ENCODE measurements around the gene IL20RB. TPM values are rescaled to one million over a fixed set of nuclear protein-coding genes. Genes with fewer than 3 reads are reported as not detected.

IL20RB gene, protein sequence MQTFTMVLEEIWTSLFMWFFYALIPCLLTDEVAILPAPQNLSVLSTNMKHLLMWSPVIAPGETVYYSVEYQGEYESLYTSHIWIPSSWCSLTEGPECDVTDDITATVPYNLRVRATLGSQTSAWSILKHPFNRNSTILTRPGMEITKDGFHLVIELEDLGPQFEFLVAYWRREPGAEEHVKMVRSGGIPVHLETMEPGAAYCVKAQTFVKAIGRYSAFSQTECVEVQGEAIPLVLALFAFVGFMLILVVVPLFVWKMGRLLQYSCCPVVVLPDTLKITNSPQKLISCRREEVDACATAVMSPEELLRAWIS
- 0.42 and 0.53 TPM in 2 replicates for total RNA-seq

DNA sequence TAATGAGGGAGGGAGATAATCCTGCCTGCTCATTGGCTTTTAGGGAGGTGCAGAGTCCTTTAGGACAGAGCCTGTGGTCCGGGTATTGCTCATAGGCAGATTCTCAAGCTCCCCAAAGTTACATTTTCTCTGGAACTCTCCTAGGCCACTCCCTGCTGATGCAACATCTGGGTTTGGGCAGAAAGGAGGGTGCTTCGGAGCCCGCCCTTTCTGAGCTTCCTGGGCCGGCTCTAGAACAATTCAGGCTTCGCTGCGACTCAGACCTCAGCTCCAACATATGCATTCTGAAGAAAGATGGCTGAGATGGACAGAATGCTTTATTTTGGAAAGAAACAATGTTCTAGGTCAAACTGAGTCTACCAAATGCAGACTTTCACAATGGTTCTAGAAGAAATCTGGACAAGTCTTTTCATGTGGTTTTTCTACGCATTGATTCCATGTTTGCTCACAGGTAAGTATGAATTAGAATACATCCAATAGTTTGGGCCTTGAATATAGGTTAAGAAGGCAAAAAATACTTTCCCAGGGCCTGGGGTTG, at the start of gene IL20RB:
Gene IL20RB (plus strand): TSS at position 233 of the 538 bp plus-strand sequence. CDS start 131 bp downstream, at position 364.
- no peak for DNase-seq (ENCODE audit: low read depth, low spot score)

DNA sequence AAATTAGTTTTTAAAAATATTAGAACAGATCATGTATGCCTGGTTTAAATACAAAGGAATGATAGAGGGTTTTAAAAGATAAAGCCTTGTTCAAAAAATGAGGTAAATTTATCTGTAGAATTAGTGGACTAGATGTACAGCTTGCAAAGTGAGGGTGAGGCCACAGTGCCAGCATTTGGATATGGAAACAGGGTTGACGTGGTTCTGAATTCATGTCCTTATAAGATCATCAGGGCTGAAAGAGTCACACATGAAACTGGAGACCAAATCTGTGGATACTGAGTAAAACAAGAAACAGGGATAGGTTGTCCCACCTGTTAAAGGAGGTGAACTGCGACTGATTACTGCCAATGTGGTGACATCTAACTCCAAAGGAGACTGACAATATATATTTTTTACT, 49.5 kb upstream of the IL20RB start:
- no peak for DNase-seq (ENCODE audit: low read depth, low spot score)

DNA sequence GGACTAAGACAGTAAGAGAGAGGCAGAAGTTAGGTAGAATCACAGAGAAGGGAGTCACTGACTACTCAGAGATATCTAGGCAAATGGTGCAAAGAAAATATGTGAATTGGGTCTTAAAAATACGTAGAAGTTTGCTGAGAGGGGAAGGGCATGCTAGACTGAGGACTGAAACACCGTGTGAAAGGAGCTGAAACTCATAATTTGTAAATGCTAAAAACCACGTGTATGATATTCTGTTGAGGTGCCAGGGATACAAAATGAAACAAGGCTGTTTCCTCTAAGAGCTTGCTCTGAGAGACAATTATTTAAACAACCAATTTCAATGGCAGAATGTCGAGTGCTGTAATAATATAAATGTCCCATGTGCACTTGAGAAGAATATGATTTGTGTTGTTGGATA, 48.6 kb upstream of the IL20RB start:
- DNase-seq (ENCODE audit: low read depth, low spot score) = no peak

DNA sequence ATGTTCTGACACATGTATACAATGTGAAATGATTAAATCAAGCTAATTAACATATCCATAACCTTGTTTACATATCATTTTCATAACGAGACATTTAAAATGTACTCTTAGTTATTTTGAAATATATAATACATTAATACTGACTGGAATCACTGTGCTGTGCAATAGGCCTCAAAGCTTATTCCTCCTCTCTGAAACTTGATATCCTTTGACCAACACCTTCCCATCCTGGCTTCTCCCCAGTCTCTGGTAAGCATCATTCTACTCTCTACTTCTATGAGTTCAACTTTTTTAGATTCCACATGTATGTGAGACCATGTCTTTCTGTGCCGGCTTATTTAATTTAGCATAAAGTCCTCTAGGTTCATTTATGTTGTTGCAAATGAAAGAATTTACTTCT, 47.1 kb upstream of the IL20RB start:
- no peak for DNase-seq (ENCODE audit: low read depth, low spot score)

DNA sequence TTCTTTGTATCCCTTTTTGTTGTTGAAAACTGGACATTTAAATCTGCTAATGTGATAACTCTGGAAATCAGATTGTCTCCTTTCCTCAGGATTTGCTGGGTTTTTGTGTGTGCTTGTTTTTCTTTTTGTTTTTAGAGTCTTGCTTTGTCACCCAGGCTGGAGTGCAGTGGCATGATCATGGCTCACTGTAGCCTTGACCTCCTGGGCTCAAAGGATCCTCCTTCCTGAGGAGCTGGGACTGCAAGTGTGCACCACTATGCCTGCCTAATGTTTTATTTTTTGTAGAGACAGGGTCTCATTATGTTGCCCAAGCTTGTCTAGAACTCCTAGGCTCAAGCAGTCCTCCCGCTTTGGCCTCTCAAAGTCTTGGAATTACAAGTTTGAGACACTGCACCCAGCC, 44.6 kb upstream of the IL20RB start:
- DNase-seq (ENCODE audit: low read depth, low spot score) = no peak

DNA sequence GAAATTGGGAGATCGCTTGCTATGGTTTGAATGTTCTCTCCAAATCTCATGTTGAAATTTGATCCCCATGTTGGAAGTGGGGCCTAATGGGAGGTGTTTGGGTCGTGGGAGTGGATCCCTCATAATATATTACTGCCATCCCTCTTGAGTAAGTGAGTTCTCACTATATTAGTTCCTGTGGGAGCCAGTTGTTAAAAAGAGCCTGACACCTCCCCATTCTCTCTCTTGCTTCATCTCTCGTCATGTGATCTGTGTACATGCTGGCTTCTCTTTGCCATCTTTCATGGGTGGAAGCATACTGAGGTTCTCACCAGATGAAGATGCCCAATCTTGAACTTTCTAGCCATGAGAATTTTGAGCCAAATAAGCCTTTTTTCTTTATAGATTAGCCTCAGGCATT, 43.0 kb upstream of the IL20RB start:
- no peak for DNase-seq (ENCODE audit: low read depth, low spot score)

DNA sequence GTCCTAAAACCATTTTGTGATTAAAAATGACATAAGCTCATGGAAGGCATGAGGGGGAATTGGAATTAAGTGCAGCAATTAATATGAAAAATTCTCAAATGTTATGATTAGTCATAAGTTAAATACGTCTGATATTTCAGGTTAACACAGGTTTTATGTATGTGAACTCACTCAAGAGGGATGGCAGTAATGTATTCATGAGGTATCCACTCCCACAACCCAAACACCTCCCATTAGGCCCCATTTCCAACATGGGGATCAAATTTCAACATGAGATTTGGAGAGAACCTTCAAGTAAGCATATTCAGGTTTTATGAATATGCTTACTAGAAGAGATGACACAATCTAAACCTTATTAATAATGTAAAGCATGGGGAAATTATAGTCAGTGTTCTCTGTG, 41.6 kb upstream of the IL20RB start:
- no peak for DNase-seq (ENCODE audit: low read depth, low spot score)

DNA sequence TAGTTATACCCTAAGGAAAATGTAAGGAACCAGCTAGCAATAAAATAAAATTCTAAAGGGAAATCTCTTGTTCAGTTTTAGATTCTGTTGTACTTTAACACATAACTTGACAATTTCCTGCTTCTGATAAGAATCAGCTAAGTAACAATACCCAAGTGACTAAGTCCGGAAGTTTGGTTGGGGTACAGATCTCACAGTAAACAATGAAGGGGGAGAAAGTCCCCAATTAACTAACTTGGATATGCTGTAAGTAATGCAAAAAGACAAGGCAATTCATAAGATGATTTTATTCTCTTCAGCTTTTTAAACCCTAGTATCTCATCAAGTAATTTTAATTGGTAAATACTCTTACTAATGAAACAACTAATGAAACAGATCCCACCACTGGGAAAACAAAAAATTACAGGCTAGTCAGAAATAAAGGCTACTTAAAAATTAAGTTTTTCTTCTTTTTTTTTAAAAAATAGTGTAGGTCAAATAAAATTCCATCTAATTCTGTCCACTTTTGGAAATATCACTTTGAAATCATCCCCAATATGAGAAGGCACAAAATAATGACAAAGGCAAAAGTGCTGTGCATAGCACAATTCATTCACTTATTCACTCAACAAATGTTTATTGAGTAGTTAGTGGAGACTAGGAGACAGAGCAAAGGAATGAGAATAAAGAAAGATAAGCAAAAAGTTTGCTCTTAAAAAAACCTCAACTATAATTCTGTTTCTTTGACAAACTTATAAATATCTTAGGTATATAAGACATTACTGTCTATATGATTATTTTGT, 37.8 kb upstream of the IL20RB start:
- peak; percentile 78 for DNase-seq (ENCODE audit: low read depth, low spot score)

DNA sequence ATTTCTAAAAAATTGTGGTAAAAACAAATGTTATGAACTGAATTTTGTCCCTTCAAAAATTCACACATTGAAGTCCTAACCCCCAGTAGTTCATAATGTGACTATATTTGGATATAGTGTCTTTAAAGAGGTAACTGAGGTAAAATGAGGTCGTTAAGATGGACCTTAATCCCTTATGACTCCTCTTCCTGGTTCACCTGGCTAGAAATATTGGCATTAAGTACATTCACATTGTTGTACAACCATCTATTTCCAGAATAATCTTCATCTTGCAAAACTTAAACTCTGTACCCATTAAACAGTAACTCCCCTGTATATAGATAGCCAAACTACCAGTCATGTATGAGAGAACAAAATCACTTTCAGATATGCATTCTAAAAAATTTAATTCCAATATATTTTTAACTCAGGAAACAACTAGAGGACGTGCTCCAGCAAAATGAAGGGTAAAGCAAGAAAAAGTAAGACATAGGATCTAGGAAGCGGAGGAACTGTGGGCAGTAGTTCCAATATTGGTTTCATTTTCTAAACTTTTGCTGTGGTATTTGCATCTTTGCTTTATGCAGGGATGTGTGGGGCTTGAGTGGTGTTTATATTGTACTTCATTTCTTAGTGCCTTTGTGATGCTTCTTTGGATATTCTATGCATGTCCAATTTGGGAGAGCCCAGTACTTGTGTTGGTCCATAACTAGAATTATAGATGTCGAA, 36.7 kb upstream of the IL20RB start:
- DNase-seq (ENCODE audit: low read depth, low spot score) = no peak

DNA sequence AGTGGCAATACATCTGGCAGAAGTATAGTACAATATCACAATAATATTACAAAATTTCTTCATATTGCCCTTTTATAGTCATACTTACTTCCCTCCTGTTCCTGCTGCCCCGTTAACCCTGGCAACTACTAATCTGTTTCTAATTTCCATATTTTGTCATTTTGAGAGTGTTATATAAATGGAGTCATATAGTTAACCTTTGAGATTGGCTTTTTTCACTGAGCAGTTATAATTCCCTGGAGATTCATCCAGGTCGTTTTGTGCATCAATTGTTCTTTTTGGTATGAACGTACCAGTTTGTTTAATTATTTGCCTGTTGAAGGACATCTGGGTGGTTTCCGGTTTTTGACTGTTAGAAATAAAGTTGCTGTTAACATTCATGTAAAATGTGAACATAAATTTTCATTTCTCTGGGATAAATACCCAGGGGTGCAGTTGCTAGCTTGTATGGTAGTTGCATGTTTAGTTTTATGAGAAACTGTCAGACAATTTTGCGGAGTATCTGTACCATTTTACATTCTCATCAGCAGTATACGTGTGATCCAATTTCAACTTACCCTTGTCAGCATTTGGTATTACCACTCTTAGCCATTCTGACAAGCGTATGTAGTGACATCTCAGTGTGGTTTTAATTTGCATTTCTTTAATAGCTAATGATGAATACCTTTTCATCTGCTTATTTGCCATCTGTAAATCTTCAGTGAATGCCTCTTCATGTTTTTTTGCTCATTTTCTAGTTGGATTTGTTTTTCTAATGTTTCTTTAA, 32.2 kb upstream of the IL20RB start:
- DNase-seq (ENCODE audit: low read depth, low spot score) = no peak

DNA sequence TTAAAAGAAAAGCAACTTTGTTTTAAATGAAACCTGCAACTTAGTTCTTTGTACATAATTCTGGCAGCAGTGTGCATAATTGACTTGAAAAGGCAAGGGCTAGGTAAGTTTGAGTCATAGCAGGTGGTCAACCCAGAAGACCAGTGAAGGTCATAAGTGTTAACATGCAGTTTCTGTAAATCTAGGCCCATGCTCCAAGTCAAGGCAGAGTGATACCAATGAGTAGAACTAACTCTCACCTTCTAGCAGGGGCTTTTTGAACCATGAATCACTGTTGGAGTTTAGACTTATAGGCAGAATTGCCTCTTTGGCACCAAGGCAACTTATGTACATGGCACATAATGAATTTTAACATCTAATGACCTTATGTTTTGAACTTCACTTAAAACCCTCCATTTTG, 29.5 kb upstream of the IL20RB start:
- DNase-seq (ENCODE audit: low read depth, low spot score) = no peak

DNA sequence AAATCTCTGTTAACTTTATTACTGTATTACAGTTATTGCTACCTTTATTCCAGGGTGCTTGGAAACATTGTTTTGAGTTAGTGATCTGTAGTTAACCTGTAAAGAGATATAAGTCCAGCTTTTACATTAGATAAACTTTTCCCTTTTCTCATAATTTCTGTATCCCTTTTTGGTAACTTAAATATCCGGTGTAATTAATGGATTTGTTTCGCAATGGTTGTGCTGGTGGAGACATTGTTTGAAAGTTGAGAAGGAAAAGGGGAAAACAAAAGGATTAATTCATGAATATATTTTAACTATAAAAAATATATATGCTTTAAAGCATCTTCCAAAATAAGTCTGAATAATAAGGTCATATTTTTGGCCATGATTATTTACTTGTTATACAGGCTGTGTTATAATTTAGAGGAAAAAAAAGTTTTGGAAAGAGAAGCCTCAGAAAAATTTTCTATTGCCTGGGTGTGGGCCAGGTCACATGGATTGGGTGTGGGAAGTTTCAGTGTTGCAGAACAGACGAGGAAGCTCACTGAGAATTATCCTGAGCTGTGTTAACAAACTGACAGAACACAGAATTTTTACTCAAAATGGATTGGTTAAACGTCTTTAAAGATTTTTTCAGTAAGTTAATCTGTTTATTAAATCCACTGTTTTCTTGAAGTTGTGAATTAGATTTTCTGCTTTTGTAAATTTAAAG, 27.7 kb upstream of the IL20RB start:
- no peak for DNase-seq (ENCODE audit: low read depth, low spot score)

DNA sequence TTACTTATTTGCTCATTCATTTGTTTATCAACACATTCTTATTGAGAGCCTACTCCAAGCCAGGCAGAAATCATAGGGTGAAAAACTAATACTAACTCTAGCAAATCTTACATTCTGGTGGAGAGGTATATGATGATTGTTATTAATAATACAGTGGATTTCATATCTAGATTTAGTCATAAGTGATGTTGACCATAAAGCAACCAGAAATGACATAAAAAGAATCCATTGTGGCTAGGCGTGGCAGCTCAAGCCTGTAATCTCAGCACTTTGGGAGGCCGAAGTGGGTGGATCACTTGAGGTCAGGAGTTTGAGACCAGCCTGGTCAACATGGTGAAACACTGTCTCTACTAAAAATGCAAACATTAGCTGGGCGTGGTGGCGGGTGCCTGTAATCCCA, 26.2 kb upstream of the IL20RB start:
- no peak for DNase-seq (ENCODE audit: low read depth, low spot score)

DNA sequence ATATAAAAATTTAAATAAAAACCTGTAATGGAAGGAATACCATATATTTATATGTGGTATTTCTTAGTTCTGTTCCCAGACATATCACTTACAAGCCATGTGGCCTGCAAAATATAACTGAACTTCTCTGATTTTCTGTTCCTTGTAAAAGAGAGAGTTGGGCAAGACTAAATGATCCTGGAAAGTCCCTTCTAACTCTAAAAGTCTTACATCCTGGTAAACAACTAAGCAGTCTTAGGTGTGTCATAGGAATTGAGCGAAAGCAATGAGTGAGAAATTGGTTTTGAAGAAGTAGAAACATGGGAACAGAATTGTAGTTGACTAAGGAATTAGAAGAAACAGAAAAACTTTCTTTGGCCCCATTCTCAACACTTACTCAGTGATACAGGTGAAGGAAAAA, 25.3 kb upstream of the IL20RB start:
- no peak for DNase-seq (ENCODE audit: low read depth, low spot score)

DNA sequence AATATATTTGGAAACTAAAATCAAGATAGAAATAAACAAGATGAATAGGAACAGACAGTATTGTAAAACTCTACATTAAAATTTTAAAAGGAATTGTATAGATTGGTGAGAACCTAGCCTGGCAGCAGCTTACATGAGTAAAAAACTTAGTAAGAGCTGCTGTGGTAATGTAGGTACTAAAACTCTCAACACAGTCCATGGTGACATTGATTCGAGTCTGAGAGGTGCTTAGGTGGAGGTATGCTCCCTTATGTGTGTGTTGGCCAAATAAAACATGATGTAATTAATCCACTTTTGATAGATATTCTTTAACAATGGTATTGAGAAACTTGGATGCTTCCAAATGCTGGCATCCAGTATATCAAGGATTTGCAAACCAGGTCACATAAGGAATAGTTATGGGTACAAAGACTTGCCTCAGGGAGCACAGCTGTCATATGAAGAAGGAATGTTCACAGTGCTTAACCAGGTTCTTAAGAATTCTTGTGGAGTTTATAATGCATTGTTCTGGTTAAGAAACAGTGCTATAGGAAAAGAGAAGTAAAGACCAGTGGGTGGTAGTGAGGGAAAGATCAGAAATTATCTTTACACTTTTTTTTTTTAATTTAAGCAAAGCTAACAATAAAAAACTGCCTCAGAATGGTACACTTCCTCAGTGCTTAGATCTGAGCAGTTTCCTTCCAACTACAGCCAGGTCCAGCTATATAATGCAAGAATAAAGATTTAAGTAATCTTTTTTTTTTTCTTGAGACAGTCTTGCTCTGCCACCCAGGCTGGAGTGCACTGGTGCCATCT, 24.6 kb upstream of the IL20RB start:
- DNase-seq (ENCODE audit: low read depth, low spot score) = no peak

DNA sequence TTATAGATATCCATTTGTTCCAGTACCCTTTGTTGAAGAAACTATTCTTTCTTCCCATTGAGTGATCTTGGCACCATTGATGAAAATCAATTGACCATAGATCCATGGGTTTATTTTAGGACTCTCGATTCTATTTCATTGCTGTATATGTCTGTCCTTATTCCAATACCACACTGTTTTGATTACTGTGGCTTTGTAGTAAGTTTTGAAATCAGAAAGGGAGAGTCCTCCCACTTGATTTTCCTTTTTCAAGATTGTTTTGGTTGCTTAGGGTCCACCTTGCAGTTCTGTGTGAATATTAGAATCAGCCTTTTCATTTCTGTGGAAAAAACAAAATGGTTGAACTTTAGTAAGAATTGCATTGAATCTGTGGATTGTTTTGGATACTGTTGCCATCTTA, 20.6 kb upstream of the IL20RB start:
- DNase-seq (ENCODE audit: low read depth, low spot score) = no peak

DNA sequence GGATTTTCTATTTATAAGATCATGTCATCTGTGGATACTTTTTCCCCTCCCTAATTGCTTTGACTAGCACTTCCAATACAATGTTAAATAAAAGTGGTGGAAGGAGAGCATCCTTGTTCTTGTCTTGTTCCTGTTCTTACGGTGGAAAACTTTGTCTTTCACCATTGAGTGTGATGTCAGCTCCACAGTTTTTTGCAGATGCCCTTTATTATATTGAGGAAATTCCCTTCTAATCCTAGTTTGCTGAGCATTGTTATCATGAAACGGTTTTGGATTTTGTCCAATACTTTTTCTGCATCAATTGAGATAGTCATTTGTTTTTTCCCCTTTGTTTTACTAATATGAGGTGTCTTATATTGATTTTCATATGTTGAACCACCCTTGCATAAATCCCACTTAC, 19.9 kb upstream of the IL20RB start:
- DNase-seq (ENCODE audit: low read depth, low spot score) = peak; percentile 44

DNA sequence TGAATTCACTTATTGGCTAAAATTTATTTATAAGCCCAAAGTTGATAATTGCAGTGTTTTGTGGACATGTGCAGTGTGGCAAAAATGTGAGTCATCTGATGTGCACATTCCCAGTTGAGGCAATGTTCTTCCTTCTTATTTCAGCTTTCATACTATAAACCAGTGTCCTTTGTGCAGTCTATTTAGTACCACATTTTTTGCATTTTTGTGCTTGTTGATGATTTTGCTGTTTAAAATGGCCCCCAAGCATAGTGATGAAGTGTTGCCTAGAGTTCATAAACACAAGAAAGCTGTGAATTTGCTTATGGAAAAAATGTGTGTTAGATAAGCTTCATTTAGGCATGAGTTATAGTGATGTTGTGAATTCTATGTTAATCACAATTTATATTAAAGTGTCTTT, 19.4 kb upstream of the IL20RB start:
- peak; percentile 41 for DNase-seq (ENCODE audit: low read depth, low spot score)

DNA sequence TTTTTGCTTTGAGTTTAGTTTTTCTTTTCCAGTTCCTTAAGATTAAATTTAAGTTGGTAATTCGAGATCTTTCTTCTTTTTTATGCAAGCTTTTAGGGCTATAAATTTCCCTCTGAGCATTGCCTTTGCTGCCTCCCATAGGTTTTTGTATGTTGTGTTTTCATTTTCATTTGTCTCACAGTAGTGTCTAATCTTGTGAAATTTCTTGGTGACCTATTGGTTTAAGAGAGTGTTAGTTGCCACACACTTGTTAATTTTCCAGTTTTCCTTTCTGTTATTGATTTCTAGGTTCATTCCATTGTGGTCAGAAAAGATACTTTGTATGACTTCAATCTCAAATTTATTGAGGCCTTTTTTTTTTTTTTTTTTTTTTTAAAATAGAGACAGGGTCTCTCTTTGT, 18.3 kb upstream of the IL20RB start:
- no peak for DNase-seq (ENCODE audit: low read depth, low spot score)

DNA sequence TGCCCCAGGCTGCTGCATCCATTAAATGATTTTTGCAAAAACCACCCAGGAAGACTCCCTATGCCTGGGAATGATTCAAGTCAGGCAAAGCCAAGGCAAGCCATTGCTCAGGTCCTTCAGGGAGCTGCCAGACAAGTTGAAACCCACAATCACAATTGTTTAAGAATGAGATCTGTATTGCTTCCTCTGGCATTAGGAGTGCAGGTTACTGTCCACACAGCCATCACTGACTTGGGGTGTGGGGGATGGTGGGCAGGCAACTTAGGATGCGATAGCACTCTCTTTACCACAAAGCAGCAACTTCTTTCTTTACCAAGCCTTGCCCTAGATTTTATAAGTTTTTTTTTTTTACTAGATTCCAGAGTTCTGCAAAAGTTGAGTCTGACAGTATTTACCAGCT, 15.0 kb upstream of the IL20RB start:
- no peak for DNase-seq (ENCODE audit: low read depth, low spot score)
